SK-N-SH (cell line): ENCODE measurements around the gene FIGN. TPM values are rescaled to one million over a fixed set of nuclear protein-coding genes. Genes with fewer than 3 reads are reported as not detected.
A peak's percentile ranks its signal among the peaks of the same experiment; 100 is the strongest.

Source experiments
- CTCF ChIA-PET: fragments of 300-600, 350-600 bp; formaldehyde crosslinking; extraction: SDS; loops from one replicate; lab custom pipeline; 2021; lab: Yijun Ruan, JAX
- POLR2A ChIA-PET: fragments of 350-600 bp; sonication (Branson Sonifier 250); formaldehyde crosslinking; extraction: SDS; loops from one replicate; lab custom pipeline; 2020; ENCODE audit warnings: antibody characterized with exemption, inconsistent platforms; lab: Yijun Ruan, JAX
- DNase-seq: peaks from one replicate; pipeline ENCODE4 v3.0.0; 2012
- H2AFZ ChIP-seq: fragments of 200-600 bp; sonication (generic); 2 replicates; pipeline ENCODE4 v1.8.1; 2016; ENCODE audit warnings: antibody characterized with exemption, mild to moderate bottlenecking, low read depth
- H3F3A ChIP-seq: fragments of 200-600 bp; sonication (generic); replicated peaks from 2 replicates; pipeline ENCODE3; 2016; ENCODE audit warnings: antibody characterized with exemption, mild to moderate bottlenecking; ENCODE audit not compliant: insufficient read depth
- H3K27ac ChIP-seq, 2 experiments: fragments of 200-500 bp in 1 of 2; fragments of 200-600 bp in 1 of 2; sonication (Bioruptor generic) in 1 of 2; sonication (generic), shearing (Covaris generic) in 1 of 2; 2 replicates each; pipeline versions ENCODE4 v1.5.1 to v1.6.1; 2014 to 2016; ENCODE audit warnings: low read depth in 2 of 2, inconsistent platforms in 1 of 2, low read length in 1 of 2, mild to moderate bottlenecking in 1 of 2, mixed read lengths in 1 of 2
- H3K27me3 ChIP-seq: fragments of 200-600 bp; sonication (generic), shearing (Covaris generic); 2 replicates; pipeline ENCODE4 v1.6.1; 2016; ENCODE audit warnings: mixed run types; ENCODE audit not compliant: insufficient read depth
- H3K36me3 ChIP-seq, 2 experiments: fragments of 200-500 bp in 1 of 2; fragments of 200-600 bp in 1 of 2; sonication (Bioruptor generic) in 1 of 2; sonication (generic) in 1 of 2; replicated peaks in 1 of 2; 2 replicates each; pipeline versions ENCODE3 to v1.5.1; 2014 to 2016; ENCODE audit warnings: low read length in 1 of 2, mild to moderate bottlenecking in 1 of 2; ENCODE audit not compliant: insufficient read depth in 2 of 2, control insufficient read depth in 1 of 2
- H3K4me1 ChIP-seq, 2 experiments: fragments of 200-500 bp in 1 of 2; fragments of 200-600 bp in 1 of 2; sonication (Bioruptor generic) in 1 of 2; sonication (generic), shearing (Covaris generic) in 1 of 2; 2 replicates each; pipeline versions ENCODE4 v1.5.1 to v1.6.1; 2014 to 2016; ENCODE audit warnings: low read depth in 1 of 2, low read length in 1 of 2, mixed run types in 1 of 2; ENCODE audit not compliant: insufficient read depth in 2 of 2, control insufficient read depth in 1 of 2
- H3K4me2 ChIP-seq: fragments of 200-600 bp; sonication (generic), shearing (Covaris generic); 2 replicates; pipeline ENCODE4 v1.6.1; 2017; ENCODE audit warnings: mixed run types
- H3K4me3 ChIP-seq, 2 experiments: fragments of 200-500 bp in 1 of 2; fragments of 200-600 bp in 1 of 2; sonication (Bioruptor generic) in 1 of 2; sonication (generic), shearing (Covaris generic) in 1 of 2; 2 replicates each; pipeline versions ENCODE4 v1.5.1 to v1.8.1; 2014 to 2016; ENCODE audit warnings: low read depth in 2 of 2, inconsistent platforms in 1 of 2, low read length in 1 of 2, mild to moderate bottlenecking in 1 of 2, mixed read lengths in 1 of 2, moderate library complexity in 1 of 2
- H3K79me2 ChIP-seq: fragments of 200-600 bp; sonication (generic); 2 replicates; pipeline ENCODE4 v1.8.1; 2017; ENCODE audit warnings: mild to moderate bottlenecking; ENCODE audit not compliant: insufficient read depth
- H3K9ac ChIP-seq: fragments of 200-600 bp; sonication (generic); 2 replicates; pipeline ENCODE4 v1.6.1; 2017; ENCODE audit warnings: mixed run types
- H3K9me2 ChIP-seq: fragments of 200-600 bp; sonication (generic); 2 replicates; pipeline ENCODE4 v1.6.1; 2017; ENCODE audit warnings: mixed run types
- H3K9me3 ChIP-seq: fragments of 200-600 bp; sonication (generic); 2 replicates; pipeline ENCODE4 v1.6.1; 2017; ENCODE audit warnings: mixed run types, mild to moderate bottlenecking, moderate library complexity
- H4K20me1 ChIP-seq: fragments of 200-600 bp; sonication (generic); 2 replicates; pipeline ENCODE4 v1.6.1; 2017; ENCODE audit warnings: mild to moderate bottlenecking, mixed run types; ENCODE audit not compliant: insufficient read depth
- CHD2 ChIP-seq: fragments of 150-350 bp; IDR thresholded peaks from 2 replicates; pipeline ENCODE4 v1.6.1; 2018; ENCODE audit warnings: low read length; ENCODE audit not compliant: partially characterized antibody
- CTCF ChIP-seq: fragments of 200-600 bp; sonication (generic); IDR thresholded peaks from 2 replicates; pipeline ENCODE4 v1.6.1; 2017; ENCODE audit warnings: antibody characterized with exemption, mild to moderate bottlenecking, moderate library complexity
- ELF1 ChIP-seq: IDR thresholded peaks from 2 replicates; pipeline ENCODE4 v1.4.0; 2012
- EP300 ChIP-seq, 2 experiments: IDR thresholded peaks; 2 replicates each; pipeline versions ENCODE4 v1.4.0 to v1.6.1; 2012; ENCODE audit warnings: borderline replicate concordance in 1 of 2, low read depth in 1 of 2, low read length in 1 of 2
- EZH2phosphoT487 ChIP-seq: fragments of 200-600 bp; sonication (generic); IDR thresholded peaks from 2 replicates; pipeline ENCODE4 v1.6.1; 2017; ENCODE audit warnings: low read depth, mixed run types, mild to moderate bottlenecking, antibody characterized with exemption, moderate library complexity, borderline replicate concordance
- FOXJ3 ChIP-seq: sonication (generic); formaldehyde crosslinking; IDR thresholded peaks from 2 replicates; pipeline ENCODE4 v1.5.1; 2020; ENCODE audit warnings: mild to moderate bottlenecking, missing genetic modification reagents
- FOXM1 ChIP-seq: IDR thresholded peaks from 2 replicates; pipeline ENCODE4 v1.4.0; 2012; ENCODE audit warnings: low read depth, mild to moderate bottlenecking
- GATA2 ChIP-seq: sonication (generic); formaldehyde crosslinking; IDR thresholded peaks from 2 replicates; pipeline ENCODE4 v1.5.0; 2020; ENCODE audit warnings: mild to moderate bottlenecking, missing genetic modification reagents
- MAX ChIP-seq: IDR thresholded peaks from 2 replicates; pipeline ENCODE4 v1.4.0; 2012; ENCODE audit warnings: low read depth
- PBX3 ChIP-seq: IDR thresholded peaks from 2 replicates; pipeline ENCODE4; 2012
- RFX5 ChIP-seq: IDR thresholded peaks from 2 replicates; pipeline ENCODE4 v1.6.1; 2012; ENCODE audit warnings: mild to moderate bottlenecking, improper control_type of control experiment, low read length
- SMC3 ChIP-seq: IDR thresholded peaks from 2 replicates; pipeline ENCODE4 v1.6.1; 2012; ENCODE audit warnings: low read depth, low read length, improper control_type of control experiment
- USF2 ChIP-seq: fragments of 150-350 bp; IDR thresholded peaks from 2 replicates; pipeline ENCODE4 v1.6.1; 2017; ENCODE audit warnings: antibody characterized with exemption, low read length, low read depth, borderline replicate concordance
- YY1 ChIP-seq: IDR thresholded peaks from 2 replicates; pipeline ENCODE4 v1.4.0; 2012; ENCODE audit warnings: low read depth, mild to moderate bottlenecking
- WGBS: methylation state at CpG from one replicate; pipeline ENCODE4 v1.1.6; 2017; ENCODE audit warnings: low lambda C conversion rate; 5-methylcytosine and 5-hydroxymethylcytosine counted together
- polyA plus RNA-seq, 3 experiments: library from polyadenylated mRNA; depleted of rRNA; stranded (reverse); fragments of >200 nt; gene quantifications; 2 replicates each; pipeline ENCODE4 v1.2.3, GENCODE V29; 2012
- TF ChIP-seq, protein P1 (sequence below): IDR thresholded peaks from 2 replicates; pipeline ENCODE4 v1.6.1; 2012; ENCODE audit warnings: mild to moderate bottlenecking, low read depth, low read length, moderate library complexity
- TF ChIP-seq, protein P2 (sequence below): IDR thresholded peaks from 2 replicates; pipeline ENCODE4 v1.4.0; 2012; ENCODE audit warnings: low read depth, borderline replicate concordance
- TF ChIP-seq, protein P3 (sequence below): fragments of 150-350 bp; IDR thresholded peaks from 2 replicates; pipeline ENCODE4 v1.6.1; 2016; ENCODE audit warnings: mild to moderate bottlenecking, low read depth, low read length

Gene FIGN
- polyA plus RNA-seq, 1 of the 3 experiments (the other 2 are of a cell fraction): 0.74 TPM

- no peak overlapping the region for H3K4me3 ChIP-seq
- no peak overlapping the region for H2AFZ ChIP-seq
- DNase-seq: no peak
- no peak overlapping the region for H3K9ac ChIP-seq
- no peaks in the 10 kb centered on the region for H4K20me1 ChIP-seq
- H3F3A ChIP-seq: no peaks in the 10 kb centered on the region
- no peaks in the 10 kb centered on the region for H3K36me3 ChIP-seq
- no peaks in the 10 kb centered on the region for H3K9me2 ChIP-seq
- POLR2A ChIA-PET: no interaction called here
- no peaks in the 10 kb centered on the region for H3K4me1 ChIP-seq
- H3K27ac ChIP-seq: no peak overlapping the region
- no peak for TF ChIP-seq EP300 (IDR thresholded peaks at IDR 0.05; ENCODE audit: borderline replicate concordance in 1 of 2, low read depth in 1 of 2, low read length in 1 of 2)
- TF ChIP-seq, protein P1, sequence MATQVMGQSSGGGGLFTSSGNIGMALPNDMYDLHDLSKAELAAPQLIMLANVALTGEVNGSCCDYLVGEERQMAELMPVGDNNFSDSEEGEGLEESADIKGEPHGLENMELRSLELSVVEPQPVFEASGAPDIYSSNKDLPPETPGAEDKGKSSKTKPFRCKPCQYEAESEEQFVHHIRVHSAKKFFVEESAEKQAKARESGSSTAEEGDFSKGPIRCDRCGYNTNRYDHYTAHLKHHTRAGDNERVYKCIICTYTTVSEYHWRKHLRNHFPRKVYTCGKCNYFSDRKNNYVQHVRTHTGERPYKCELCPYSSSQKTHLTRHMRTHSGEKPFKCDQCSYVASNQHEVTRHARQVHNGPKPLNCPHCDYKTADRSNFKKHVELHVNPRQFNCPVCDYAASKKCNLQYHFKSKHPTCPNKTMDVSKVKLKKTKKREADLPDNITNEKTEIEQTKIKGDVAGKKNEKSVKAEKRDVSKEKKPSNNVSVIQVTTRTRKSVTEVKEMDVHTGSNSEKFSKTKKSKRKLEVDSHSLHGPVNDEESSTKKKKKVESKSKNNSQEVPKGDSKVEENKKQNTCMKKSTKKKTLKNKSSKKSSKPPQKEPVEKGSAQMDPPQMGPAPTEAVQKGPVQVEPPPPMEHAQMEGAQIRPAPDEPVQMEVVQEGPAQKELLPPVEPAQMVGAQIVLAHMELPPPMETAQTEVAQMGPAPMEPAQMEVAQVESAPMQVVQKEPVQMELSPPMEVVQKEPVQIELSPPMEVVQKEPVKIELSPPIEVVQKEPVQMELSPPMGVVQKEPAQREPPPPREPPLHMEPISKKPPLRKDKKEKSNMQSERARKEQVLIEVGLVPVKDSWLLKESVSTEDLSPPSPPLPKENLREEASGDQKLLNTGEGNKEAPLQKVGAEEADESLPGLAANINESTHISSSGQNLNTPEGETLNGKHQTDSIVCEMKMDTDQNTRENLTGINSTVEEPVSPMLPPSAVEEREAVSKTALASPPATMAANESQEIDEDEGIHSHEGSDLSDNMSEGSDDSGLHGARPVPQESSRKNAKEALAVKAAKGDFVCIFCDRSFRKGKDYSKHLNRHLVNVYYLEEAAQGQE: no peak
- TF ChIP-seq CTCF: peak; percentile 12; the same call in 1 of the 2 replicates
- no peak for TF ChIP-seq CHD2
- TF ChIP-seq SMC3: no peak
- TF ChIP-seq RFX5: no peak
- no peak for TF ChIP-seq EZH2phosphoT487
- no peak for TF ChIP-seq ELF1
- TF ChIP-seq FOXJ3 (CRISPR knock-in tag): no peak
- 89% methylated on average over 1 of the region's 1 CpG for WGBS
- H3K4me2 ChIP-seq: no peak overlapping the region
- CTCF ChIA-PET: interaction anchor here (0.8 to 1.2 kb wide), 2 partner anchors 10 to 12 kb away, joined by 3 to 4 read pairs; no protein-coding TSS in a partner anchor
- H3K9me3 ChIP-seq: no peaks in the 10 kb centered on the region
- no peaks in the 10 kb centered on the region for H3K27me3 ChIP-seq
- H3K79me2 ChIP-seq: no peaks in the 10 kb centered on the region
These were observed 170.6 kb downstream of the FIGN start for GRCh38 chr2:163565192-163565591.

DNA sequence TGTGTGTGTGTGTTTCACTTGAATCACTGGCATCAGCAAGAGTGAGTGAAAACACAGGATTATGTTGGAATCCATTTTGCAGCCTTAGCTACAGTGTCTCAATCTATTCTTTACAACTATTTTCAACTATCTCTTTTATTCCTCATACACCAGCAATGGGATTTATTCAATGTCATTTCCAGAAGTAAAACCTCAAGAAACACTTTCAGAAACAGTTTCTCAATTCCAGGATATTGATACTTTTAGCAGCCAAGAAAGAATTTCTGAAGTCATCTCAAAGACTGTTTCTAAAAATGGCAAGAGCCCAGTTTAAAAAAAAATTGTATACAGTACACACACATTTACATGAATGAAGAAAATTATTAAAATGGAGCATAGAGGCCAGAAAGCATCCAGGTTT is 171.6 kb downstream of the FIGN start:
- Histone ChIP-seq H3K4me2 (no peak overlapping the region), H3K27ac (no peak overlapping the region), H3K27me3 (no peaks in the 10 kb centered on the region), H4K20me1 (no peaks in the 10 kb centered on the region), H3K9me3 (no peaks in the 10 kb centered on the region), H3K4me1 (no peaks in the 10 kb centered on the region), H3K4me3 (no peak overlapping the region), H2AFZ (no peak overlapping the region), H3F3A (no peaks in the 10 kb centered on the region), H3K9ac (no peak overlapping the region), H3K9me2 (no peaks in the 10 kb centered on the region), H3K79me2 (no peaks in the 10 kb centered on the region), H3K36me3 (no peaks in the 10 kb centered on the region)
- DNase-seq: no peak
- CTCF ChIA-PET: interaction anchor here (1.2 kb wide), 1 partner anchor 11 kb away, joined by 4 read pairs; no protein-coding TSS in a partner anchor
- POLR2A ChIA-PET: no interaction called here
- TF ChIP-seq RFX5 (no peak), CHD2 (no peak), EZH2phosphoT487 (no peak), GATA2 (CRISPR knock-in tag) (no peak), YY1 (no peak), PBX3 (no peak), MAX (no peak), FOXM1 (no peak), ELF1 (no peak), SMC3 (no peak), USF2 (no peak)
- TF ChIP-seq, protein P2, sequence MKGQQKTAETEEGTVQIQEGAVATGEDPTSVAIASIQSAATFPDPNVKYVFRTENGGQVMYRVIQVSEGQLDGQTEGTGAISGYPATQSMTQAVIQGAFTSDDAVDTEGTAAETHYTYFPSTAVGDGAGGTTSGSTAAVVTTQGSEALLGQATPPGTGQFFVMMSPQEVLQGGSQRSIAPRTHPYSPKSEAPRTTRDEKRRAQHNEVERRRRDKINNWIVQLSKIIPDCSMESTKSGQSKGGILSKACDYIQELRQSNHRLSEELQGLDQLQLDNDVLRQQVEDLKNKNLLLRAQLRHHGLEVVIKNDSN: no peak
- TF ChIP-seq, protein P3, sequence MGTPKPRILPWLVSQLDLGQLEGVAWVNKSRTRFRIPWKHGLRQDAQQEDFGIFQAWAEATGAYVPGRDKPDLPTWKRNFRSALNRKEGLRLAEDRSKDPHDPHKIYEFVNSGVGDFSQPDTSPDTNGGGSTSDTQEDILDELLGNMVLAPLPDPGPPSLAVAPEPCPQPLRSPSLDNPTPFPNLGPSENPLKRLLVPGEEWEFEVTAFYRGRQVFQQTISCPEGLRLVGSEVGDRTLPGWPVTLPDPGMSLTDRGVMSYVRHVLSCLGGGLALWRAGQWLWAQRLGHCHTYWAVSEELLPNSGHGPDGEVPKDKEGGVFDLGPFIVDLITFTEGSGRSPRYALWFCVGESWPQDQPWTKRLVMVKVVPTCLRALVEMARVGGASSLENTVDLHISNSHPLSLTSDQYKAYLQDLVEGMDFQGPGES: no peak
